Lung (tissue), 12 donors: ENCODE measurements around the gene NAB2. TPM values are rescaled to one million over a fixed set of nuclear protein-coding genes. Genes with fewer than 3 reads are reported as not detected.

Source experiments
- ATAC-seq: fragments of 200-7000 bp; cut with Tn5 transposase; one replicate; pipeline ENCODE4 v1.9.1; 2020; ENCODE audit warnings: moderate number of reproducible peaks; ENCODE audit not compliant: insufficient read depth, low FRiP score
- DNase-seq, 3 donors: peaks; one replicate each; pipeline ENCODE4 v3.0.0-alpha.2; 2013 to 2017
- H3K27ac ChIP-seq, 2 donors: one replicate each; pipeline ENCODE4 v1.5.1; 2013; ENCODE audit warnings: mild to moderate bottlenecking in 2 of 2, moderate library complexity in 2 of 2, control low read depth in 1 of 2, inconsistent platforms in 1 of 2, low read depth in 1 of 2, low read length in 1 of 2
- H3K27me3 ChIP-seq, 3 donors: one replicate each; pipeline ENCODE4 v1.5.1; 2013; ENCODE audit warnings: low read length in 2 of 3; ENCODE audit not compliant: control insufficient read depth in 3 of 3, insufficient read depth in 3 of 3
- H3K36me3 ChIP-seq, 4 donors: one replicate each; pipeline ENCODE4 v1.5.1; 2013; ENCODE audit warnings: low read length in 4 of 4, mild to moderate bottlenecking in 1 of 4, moderate library complexity in 1 of 4; ENCODE audit not compliant: control insufficient read depth in 4 of 4, insufficient read depth in 4 of 4
- H3K4me1 ChIP-seq, 5 donors: one replicate each; pipeline ENCODE4 v1.5.1; 2013; ENCODE audit warnings: low read length in 5 of 5, mild to moderate bottlenecking in 2 of 5, moderate library complexity in 1 of 5; ENCODE audit not compliant: control insufficient read depth in 5 of 5, insufficient read depth in 5 of 5
- H3K4me3 ChIP-seq: one replicate; pipeline ENCODE4 v1.5.1; 2013; ENCODE audit warnings: mild to moderate bottlenecking, control low read depth, moderate library complexity
- H3K9ac ChIP-seq, 2 donors: one replicate each; pipeline ENCODE4 v1.5.1; 2013; ENCODE audit warnings: low read length in 2 of 2, control low read depth in 1 of 2; ENCODE audit not compliant: insufficient read depth in 1 of 2
- H3K9me3 ChIP-seq, 4 donors: one replicate each; pipeline ENCODE4 v1.5.1; 2013; ENCODE audit warnings: low read length in 3 of 4, mild to moderate bottlenecking in 1 of 4, moderate library complexity in 1 of 4; ENCODE audit not compliant: control insufficient read depth in 4 of 4, insufficient read depth in 3 of 4
- CTCF ChIP-seq: IDR thresholded peaks from 2 replicates; pipeline ENCODE4 v1.5.1; 2012; ENCODE audit warnings: mild to moderate bottlenecking; ENCODE audit errors: control extremely low read depth, extremely low read depth
- WGBS, 2 donors: extraction: QIAGEN DNeasy Blood & Tissue Kit; methylation state at CpG; one replicate each; pipeline ENCODE4 v1.1.7; 2013; 5-methylcytosine and 5-hydroxymethylcytosine counted together
- polyA plus RNA-seq, 2 donors: library from polyadenylated mRNA; stranded (reverse); fragments of 200-250 nt; gene quantifications; one replicate each; pipeline ENCODE4 v1.2.1, GENCODE V29; 2013
- total RNA-seq, 2 donors: library from RNA; depleted of rRNA in 1 of 2; stranded (reverse); fragments of >200 nt in 1 of 2; gene quantifications; one replicate each; pipeline ENCODE4 v1.2.1, GENCODE V29; 2014 to 2021
- donor health status: control.
- donor health status: control.
- donor health status: Bipolar disorder and iron deficiency.
- donor health status: healthy.
- donor health status: DM: yes; HTN: yes; CAD: no.

NAB2 gene
- total and polyA plus RNA-seq, 4 donors, result 16.7 to 51.3 (median 38.9) TPM

GRCh38 chr12:57131896-57132744 lies 43.2 kb downstream of the NAB2 start:
- H3K4me1 ChIP-seq, result peaks cover 6 to 73% (median 44%) of the 10 kb centered on the region in 5 donors
- H3K36me3 ChIP-seq, result peaks cover 0 to 10% (median 0%) of the 10 kb centered on the region in 4 donors
- no peaks in the 10 kb centered on the region for H3K9me3 ChIP-seq
- WGBS, 2 donors, result 52 to 73% methylated on average over 9 of the region's 9 CpGs
- no peak for DNase-seq
- TF ChIP-seq CTCF, result no peak
- no peaks in the 10 kb centered on the region for H3K27me3 ChIP-seq
- no peak overlapping the region for H3K4me3 ChIP-seq
- peak overlapping the region in 1 of 2 donors; percentile 52 for H3K9ac ChIP-seq
- no peak for ATAC-seq
- H3K27ac ChIP-seq, result peak overlapping the region; percentile 22 to 64

- H3K9ac ChIP-seq, result peak overlapping the region in 1 of 2 donors; percentile 52
- H3K36me3 ChIP-seq, result peaks cover 0 to 10% (median 1%) of the 10 kb centered on the region in 4 donors
- WGBS, 2 donors, result 65 to 83% methylated on average over 4 of the region's 4 CpGs
- ATAC-seq, result no peak
- DNase-seq, result no peak
- H3K4me3 ChIP-seq, result no peak overlapping the region
- peak overlapping the region; percentile 29 to 64 for H3K27ac ChIP-seq
- peaks cover 6 to 80% (median 50%) of the 10 kb centered on the region in 5 donors for H3K4me1 ChIP-seq
- H3K9me3 ChIP-seq, result no peaks in the 10 kb centered on the region
- TF ChIP-seq CTCF, result no peak
- H3K27me3 ChIP-seq, result no peaks in the 10 kb centered on the region
These were observed 44.2 kb downstream of the NAB2 start for GRCh38 chr12:57133013-57133569.

GRCh38 chr12:57133916-57134315 lies 45.0 kb downstream of the NAB2 start:
- DNase-seq, result no peak
- H3K9ac ChIP-seq, result peak overlapping the region in 1 of 2 donors; percentile 32
- peaks cover 0 to 10% (median 4%) of the 10 kb centered on the region in 4 donors for H3K36me3 ChIP-seq
- TF ChIP-seq CTCF, result no peak
- ATAC-seq, result no peak
- no peaks in the 10 kb centered on the region for H3K27me3 ChIP-seq
- peak overlapping the region; percentile 5 to 43 for H3K27ac ChIP-seq
- no peak overlapping the region for H3K4me3 ChIP-seq
- WGBS, 2 donors, result 64 to 75% methylated on average over 6 of the region's 6 CpGs
- H3K4me1 ChIP-seq, result peaks cover 9 to 88% (median 50%) of the 10 kb centered on the region in 5 donors
- H3K9me3 ChIP-seq, result no peaks in the 10 kb centered on the region
